Measurements from ENCODE around the gene SIGLEC11.
"Not testable (repeated sequence)": the region's sequence is repeated elsewhere in the genome, so short reads cannot be mapped to it uniquely, and the experiment has no call there.

Gene SIGLEC11

DNA sequence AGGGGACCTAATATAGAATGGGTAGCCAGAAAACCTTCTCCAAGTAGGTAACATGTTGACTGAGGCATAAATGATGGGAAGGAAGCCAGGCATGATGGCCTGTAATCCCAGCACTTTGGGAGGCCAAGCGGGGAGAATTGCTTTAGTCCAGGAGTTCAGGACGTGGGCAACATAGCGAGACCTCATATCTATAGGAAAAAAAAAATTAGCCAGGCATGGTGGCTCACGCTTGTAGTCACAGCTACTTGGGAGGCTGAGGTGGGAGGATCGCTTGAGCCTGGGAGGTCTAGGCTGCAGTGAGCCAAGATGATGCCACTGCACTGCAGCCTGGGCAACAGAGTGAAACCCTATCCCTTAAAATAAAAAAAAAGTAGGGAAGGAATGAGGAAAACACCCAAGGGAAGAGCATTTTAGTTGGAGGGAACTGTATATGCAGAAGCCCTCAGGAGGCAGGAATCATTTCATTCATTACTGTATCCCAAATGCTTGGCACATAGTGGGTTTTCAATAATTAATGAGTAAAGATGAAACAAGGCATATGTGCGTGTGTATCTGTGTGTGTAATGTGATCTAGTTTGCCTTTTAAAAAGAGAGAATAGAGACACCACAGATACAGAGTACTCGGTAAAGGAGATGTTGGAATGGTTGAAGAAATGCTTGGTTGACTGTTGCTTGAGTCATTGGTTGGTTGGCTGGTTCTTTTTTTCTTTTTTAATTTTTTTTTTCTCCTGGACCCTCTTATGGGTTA lies 29.5 kb downstream of the SIGLEC11 start:
- TF ChIP-seq GATA1 (IDR thresholded peaks at IDR 0.05; ENCODE audit: low read depth, low read length) (no peak), POLR2A (IDR thresholded peaks at IDR 0.05; ENCODE audit: low read length) (no peak)
- no peak for DNase-seq

DNA sequence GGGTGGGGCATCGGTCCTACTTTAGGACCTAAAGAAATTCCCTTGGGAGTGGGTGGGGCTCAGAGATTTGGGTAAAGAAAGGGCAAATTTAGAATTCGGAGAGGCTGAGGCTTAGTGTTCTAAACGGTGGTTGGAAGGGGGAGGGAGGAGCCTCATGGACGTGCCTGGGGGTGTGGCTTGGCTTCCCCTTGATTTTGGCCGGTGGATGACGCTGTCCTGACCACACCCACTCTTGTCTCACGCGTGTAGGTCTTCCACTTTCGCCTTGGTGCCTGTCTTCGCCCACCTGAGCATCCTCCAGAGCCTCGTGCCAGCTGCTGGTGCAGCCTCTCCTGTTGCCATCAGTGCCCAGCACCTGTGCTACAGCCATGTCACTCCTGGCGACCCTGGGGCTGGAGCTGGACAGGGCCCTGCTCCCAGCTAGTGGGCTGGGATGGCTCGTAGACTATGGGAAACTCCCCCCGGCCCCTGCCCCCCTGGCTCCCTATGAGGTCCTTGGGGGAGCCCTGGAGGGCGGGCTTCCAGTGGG lies 30.4 kb downstream of the SIGLEC11 start:
- DNase-seq, result peak; percentile 49 to 59
- TF ChIP-seq GATA1 (IDR thresholded peaks at IDR 0.05; ENCODE audit: low read depth, low read length), result no peak
- no peak for TF ChIP-seq POLR2A (IDR thresholded peaks at IDR 0.05; ENCODE audit: low read length)

- peak; percentile 76 for TF ChIP-seq POLR2A (IDR thresholded peaks at IDR 0.05; ENCODE audit: low read length)
- TF ChIP-seq GATA1 (IDR thresholded peaks at IDR 0.05; ENCODE audit: low read depth, low read length), result no peak
- peak; percentile 97 for DNase-seq
Measured at GRCh38 chr19:49929611-49930482, 31.1 kb downstream of the SIGLEC11 start.

GRCh38 chr19:49929121-49929610 lies 31.8 kb downstream of the SIGLEC11 start, which contains the start of the genes ATF5 and NUP62:
Gene ATF5 (plus strand): TSS chr19:49929205. CDS start chr19:49930851, 1,646 bp downstream.
Gene NUP62 (minus strand): TSS chr19:49929504. CDS start chr19:49909807, 19,697 bp downstream.
- peak; percentile 86 for TF ChIP-seq POLR2A (IDR thresholded peaks at IDR 0.05; ENCODE audit: low read length)
- no peak for TF ChIP-seq GATA1 (IDR thresholded peaks at IDR 0.05; ENCODE audit: low read depth, low read length)
- peak; percentile 93 to 95 for DNase-seq

- TF ChIP-seq POLR2A (IDR thresholded peaks at IDR 0.05; ENCODE audit: low read length), result no peak
- TF ChIP-seq GATA1 (IDR thresholded peaks at IDR 0.05; ENCODE audit: low read depth, low read length), result no peak
- no peak for DNase-seq
Measured at GRCh38 chr19:49927526-49928264, 33.3 kb downstream of the SIGLEC11 start.

GRCh38 chr19:49926515-49926914 lies 34.5 kb downstream of the SIGLEC11 start:
- no peak for TF ChIP-seq POLR2A (IDR thresholded peaks at IDR 0.05; ENCODE audit: low read length)
- TF ChIP-seq GATA1 (IDR thresholded peaks at IDR 0.05; ENCODE audit: low read depth, low read length), result no peak
- peak in 1 of 2 experiments; percentile 50 for DNase-seq

GRCh38 chr19:49925486-49925885 lies 35.5 kb downstream of the SIGLEC11 start:
- TF ChIP-seq GATA1 (IDR thresholded peaks at IDR 0.05; ENCODE audit: low read depth, low read length), result no peak
- no peak for TF ChIP-seq POLR2A (IDR thresholded peaks at IDR 0.05; ENCODE audit: low read length)

GRCh38 chr19:49924881-49925210 lies 36.1 kb downstream of the SIGLEC11 start:
- DNase-seq, result not testable (repeated sequence)

More at GRCh38 chr19:49925486-49925885, 35.5 kb downstream of the SIGLEC11 start:
- no peak for DNase-seq

- no peak for TF ChIP-seq POLR2A (IDR thresholded peaks at IDR 0.05; ENCODE audit: low read length)
- TF ChIP-seq GATA1 (IDR thresholded peaks at IDR 0.05; ENCODE audit: low read depth, low read length), result no peak
- peak; percentile 68 to 89 for DNase-seq
Measured at GRCh38 chr19:49924004-49924880, 36.7 kb downstream of the SIGLEC11 start.

GRCh38 chr19:49923055-49924003 lies 37.6 kb downstream of the SIGLEC11 start:
- no peak for DNase-seq
- no peak for TF ChIP-seq POLR2A (IDR thresholded peaks at IDR 0.05; ENCODE audit: low read length)
- no peak for TF ChIP-seq GATA1 (IDR thresholded peaks at IDR 0.05; ENCODE audit: low read depth, low read length)

- no peak for DNase-seq
- no peak for TF ChIP-seq POLR2A (IDR thresholded peaks at IDR 0.05; ENCODE audit: low read length)
- no peak for TF ChIP-seq GATA1 (IDR thresholded peaks at IDR 0.05; ENCODE audit: low read depth, low read length)
Measured at GRCh38 chr19:49921871-49922795, 38.8 kb downstream of the SIGLEC11 start.
